H1 (cell line): ENCODE results near the gene ADNP. TPM values are rescaled to one million over a fixed set of nuclear protein-coding genes. Genes with fewer than 3 reads are reported as not detected.

ENCODE experiments used
- CTCF ChIA-PET: fragments of 300-600 bp; sonication (Branson Sonifier 250); formaldehyde crosslinking; loops from one replicate; lab custom pipeline; 2021; ENCODE audit not compliant: partially characterized antibody; lab: Charles Lee
- POLR2A ChIA-PET: fragments of 300-600 bp; sonication (Branson Sonifier 250); formaldehyde crosslinking; loops from one replicate; lab custom pipeline; 2021; ENCODE audit warnings: inconsistent platforms; ENCODE audit not compliant: partially characterized antibody; lab: Charles Lee
- DNase-seq, 2 experiments: peaks; one replicate each; pipeline versions ENCODE4 v3.0.0 to v3.0.0-alpha.2; 2010 to 2022; ENCODE audit warnings: low spot score in 2 of 2, low read depth in 1 of 2, mixed read lengths in 1 of 2
- FAIRE-seq: peaks from 2 replicates; lab custom pipeline; 2011; peaks lifted over from hg19 to GRCh38; lab: Jason Lieb, UNC
- H2AFZ ChIP-seq: 2 replicates; pipeline ENCODE4 v1.8.1; 2012; ENCODE audit warnings: low read length, inconsistent platforms
- H2AK5ac ChIP-seq: 2 replicates; pipeline ENCODE4 v1.6.1; 2013; ENCODE audit warnings: low read depth, low read length
- H2BK120ac ChIP-seq: replicated peaks from 2 replicates; pipeline ENCODE3; 2013; ENCODE audit warnings: low read depth, low read length, inconsistent platforms
- H2BK12ac ChIP-seq: 2 replicates; pipeline ENCODE4 v1.6.1; 2013; ENCODE audit warnings: low read depth, low read length
- H2BK15ac ChIP-seq: 2 replicates; pipeline ENCODE4 v1.6.1; 2013; ENCODE audit warnings: low read length
- H2BK20ac ChIP-seq: 2 replicates; pipeline ENCODE4 v1.6.1; 2013; ENCODE audit warnings: low read length
- H2BK5ac ChIP-seq: 2 replicates; pipeline ENCODE4 v1.6.1; 2013; ENCODE audit warnings: low read depth, low read length
- H3K14ac ChIP-seq: 2 replicates; pipeline ENCODE4 v1.6.1; 2013; ENCODE audit warnings: inconsistent platforms; ENCODE audit not compliant: insufficient read length
- H3K18ac ChIP-seq: 2 replicates; pipeline ENCODE4 v1.6.1; 2013; ENCODE audit warnings: low read length; ENCODE audit errors: extremely low read depth
- H3K23ac ChIP-seq: 2 replicates; pipeline ENCODE4 v1.6.1; 2013; ENCODE audit warnings: inconsistent platforms; ENCODE audit not compliant: insufficient read length
- H3K23me2 ChIP-seq: 2 replicates; pipeline ENCODE4 v1.6.1; 2013; ENCODE audit warnings: low read depth, low read length
- H3K27ac ChIP-seq: 2 replicates; pipeline ENCODE4 v1.6.1; 2011; ENCODE audit warnings: low read depth, low read length, inconsistent platforms
- H3K27me3 ChIP-seq, 4 experiments: replicated peaks in 1 of 4; 1 replicate in 1 of 4; 2 replicates in 3 of 4; pipeline versions ENCODE4 v1.6.1 to v1.8.1; 2011 to 2013; ENCODE audit warnings: low read length in 3 of 4, mild to moderate bottlenecking in 3 of 4, inconsistent platforms in 2 of 4, mixed read lengths in 2 of 4, moderate library complexity in 1 of 4; ENCODE audit not compliant: control insufficient read depth in 3 of 4, insufficient read depth in 3 of 4; ENCODE audit errors: extremely low read depth in 1 of 4
- H3K36me3 ChIP-seq, 4 experiments: 2 replicates each; pipeline versions ENCODE4 v1.6.1 to v1.8.1; 2011 to 2013; ENCODE audit warnings: mild to moderate bottlenecking in 4 of 4, low read length in 3 of 4, moderate library complexity in 2 of 4, control low read depth in 1 of 4, inconsistent platforms in 1 of 4; ENCODE audit not compliant: insufficient read depth in 4 of 4, control insufficient read depth in 2 of 4
- H3K4ac ChIP-seq: replicated peaks from 2 replicates; pipeline ENCODE3; 2013; ENCODE audit warnings: low read length, low read depth, mixed read lengths, inconsistent platforms; ENCODE audit not compliant: insufficient read length
- H3K4me1 ChIP-seq, 4 experiments: replicated peaks in 1 of 4; 1 replicate in 1 of 4; 2 replicates in 3 of 4; pipeline versions ENCODE4 v1.6.1 to v1.8.1; 2011 to 2013; ENCODE audit warnings: low read length in 3 of 4, inconsistent platforms in 2 of 4, mixed read lengths in 1 of 4; ENCODE audit not compliant: insufficient read depth in 4 of 4, control insufficient read depth in 3 of 4
- H3K4me2 ChIP-seq, 2 experiments: 2 replicates each; pipeline versions ENCODE4 v1.6.1 to v1.8.1; 2011 to 2013; ENCODE audit warnings: low read depth in 2 of 2, low read length in 2 of 2, control low read depth in 1 of 2, inconsistent platforms in 1 of 2, mild to moderate bottlenecking in 1 of 2; ENCODE audit not compliant: insufficient read depth in 1 of 2
- H3K4me3 ChIP-seq, 4 experiments: fragments of 200-600, 300-600 bp in 1 of 4; sonication (generic), shearing (Covaris generic), sonication (Bioruptor Twin) in 1 of 4; 2 replicates each; pipeline versions ENCODE4 v1.5.1 to v1.8.1; 2011 to 2016; ENCODE audit warnings: low read length in 4 of 4, low read depth in 3 of 4, control low read depth in 2 of 4, inconsistent platforms in 2 of 4, mild to moderate bottlenecking in 2 of 4, mixed read lengths in 1 of 4, moderate library complexity in 1 of 4; ENCODE audit not compliant: insufficient read depth in 2 of 4; ENCODE audit errors: extremely low read depth in 1 of 4
- H3K56ac ChIP-seq: replicated peaks from 2 replicates; pipeline ENCODE3; 2013; ENCODE audit warnings: low read depth, mild to moderate bottlenecking, mixed read lengths, low read length, inconsistent platforms; ENCODE audit not compliant: insufficient read length
- H3K79me1 ChIP-seq: 2 replicates; pipeline ENCODE4 v1.6.1; 2013; ENCODE audit warnings: low read depth, low read length, control low read depth
- H3K79me2 ChIP-seq, 2 experiments: 2 replicates each; pipeline versions ENCODE4 v1.6.1 to v1.8.1; 2012 to 2013; ENCODE audit warnings: low read length in 2 of 2, mild to moderate bottlenecking in 2 of 2, inconsistent platforms in 1 of 2; ENCODE audit not compliant: insufficient read depth in 2 of 2, control insufficient read depth in 1 of 2
- H3K9ac ChIP-seq, 4 experiments: replicated peaks in 1 of 4; 1 replicate in 1 of 4; 2 replicates in 3 of 4; pipeline versions ENCODE4 v1.6.1 to v1.8.1; 2011 to 2013; ENCODE audit warnings: low read depth in 3 of 4, low read length in 3 of 4, control low read depth in 2 of 4, mild to moderate bottlenecking in 2 of 4, moderate library complexity in 2 of 4, inconsistent platforms in 1 of 4; ENCODE audit errors: extremely low read depth in 1 of 4
- H3K9me3 ChIP-seq, 2 experiments: 2 replicates each; pipeline versions ENCODE4 v1.6.1 to v1.8.1; 2012 to 2013; ENCODE audit warnings: mild to moderate bottlenecking in 2 of 2, moderate library complexity in 2 of 2, control low read depth in 1 of 2, inconsistent platforms in 1 of 2, low read depth in 1 of 2, low read length in 1 of 2, mixed read lengths in 1 of 2; ENCODE audit not compliant: insufficient read depth in 2 of 2
- H4K20me1 ChIP-seq, 2 experiments: replicated peaks in 1 of 2; 2 replicates each; pipeline versions ENCODE3 to v1.8.1; 2011 to 2013; ENCODE audit warnings: inconsistent platforms in 2 of 2, low read length in 2 of 2, mild to moderate bottlenecking in 1 of 2; ENCODE audit not compliant: insufficient read depth in 2 of 2, control insufficient read depth in 1 of 2
- H4K5ac ChIP-seq: 2 replicates; pipeline ENCODE4 v1.6.1; 2013; ENCODE audit warnings: low read length, low read depth, mixed read lengths, inconsistent platforms; ENCODE audit not compliant: insufficient read length
- H4K8ac ChIP-seq: 2 replicates; pipeline ENCODE4 v1.8.0; 2013; ENCODE audit warnings: mild to moderate bottlenecking, moderate library complexity, low read length, inconsistent platforms; ENCODE audit not compliant: insufficient read depth; ENCODE audit errors: extremely low read depth
- H4K91ac ChIP-seq: replicated peaks from 2 replicates; pipeline ENCODE3; 2013; ENCODE audit warnings: low read length, mixed read lengths, inconsistent platforms; ENCODE audit not compliant: insufficient read length
- POLR2A ChIP-seq, 2 experiments: IDR thresholded peaks; 1 replicate in 1 of 2; 2 replicates in 1 of 2; pipeline ENCODE4 v1.6.1; 2011; ENCODE audit warnings: low read depth in 2 of 2, low read length in 2 of 2, mild to moderate bottlenecking in 2 of 2; ENCODE audit errors: control extremely low read depth in 1 of 2
- WGBS, 2 experiments: shearing (Covaris generic) in 1 of 2; methylation state at CpG; one replicate each; pipeline versions ENCODE4 v1.1.6 to v1.1.7; 2013 to 2015; ENCODE audit warnings: low lambda C conversion rate in 2 of 2, mixed read lengths in 2 of 2, inconsistent platforms in 1 of 2, low coverage in 1 of 2, missing lambda C conversion rate in 1 of 2; ENCODE audit not compliant: insufficient replicate concordance in 2 of 2, insufficient coverage in 1 of 2, insufficient read length in 1 of 2; ENCODE audit errors: extremely low coverage in 1 of 2, missing lambda C conversion rate in 1 of 2; 5-methylcytosine and 5-hydroxymethylcytosine counted together
- polyA plus RNA-seq, 7 experiments: library from polyadenylated mRNA; depleted of rRNA in 3 of 7; stranded (reverse) in 5 of 7; unstranded in 2 of 7; fragments of >200 nt in 5 of 7; fragments of 200-250 nt in 2 of 7; gene quantifications; 1 replicate in 5 of 7; 2 replicates in 1 of 7; 4 replicates in 1 of 7; pipeline versions ENCODE4 v1.2.1 to v1.2.3, GENCODE V29; 2011 to 2013; ENCODE audit warnings: missing spikeins in 2 of 7, mixed read lengths in 2 of 7
- total RNA-seq: library from RNA; stranded (reverse); fragmentation: NEBNext Ultra II Directional; extraction: Animal tissue kit (Norgen Biotek cat#: 25700); gene quantifications from 2 replicates; pipeline ENCODE4 v1.2.1, GENCODE V29; 2021
- TF ChIP-seq, protein P1 (sequence below): IDR thresholded peaks from 2 replicates; pipeline ENCODE4 v1.6.1; 2011; ENCODE audit warnings: low read depth, mild to moderate bottlenecking, low read length; ENCODE audit not compliant: insufficient read depth

ADNP gene
- total and polyA plus RNA-seq, 2 of the 8 experiments (the other 6 are each of a cell fraction or from before 2014, with no cell fraction given): 31.6 to 123 TPM

- no peak overlapping the region for H3K9ac ChIP-seq
- H3K79me2 ChIP-seq: peaks cover 0 to 28% of the 10 kb centered on the region in 2 experiments; a peak in 1 of 4 replicates
- TF ChIP-seq, protein P1, sequence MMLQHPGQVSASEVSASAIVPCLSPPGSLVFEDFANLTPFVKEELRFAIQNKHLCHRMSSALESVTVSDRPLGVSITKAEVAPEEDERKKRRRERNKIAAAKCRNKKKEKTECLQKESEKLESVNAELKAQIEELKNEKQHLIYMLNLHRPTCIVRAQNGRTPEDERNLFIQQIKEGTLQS: no peak
- TF ChIP-seq POLR2A (IDR thresholded peaks at IDR 0.05; ENCODE audit: control extremely low read depth in 1 of 2, low read depth in 2 of 2, low read length in 2 of 2): peak in 1 of 2 experiments; percentile 26; a peak in 1 of 3 replicates
- no peak overlapping the region for H2AFZ ChIP-seq
- H4K5ac ChIP-seq: no peak overlapping the region
- 87% methylated on average over 5 of the region's 5 CpGs; no CpG with 5 or more reads in 1 of the 2 experiments for WGBS, 2 experiments
- no peak overlapping the region for H3K23ac ChIP-seq
- H2BK5ac ChIP-seq: no peak overlapping the region; the same call in 1 of the 2 replicates
- H3K4me1 ChIP-seq: no peaks in the 10 kb centered on the region
- no peak overlapping the region for H4K8ac ChIP-seq
- H2BK15ac ChIP-seq: no peak overlapping the region
- no peak overlapping the region for H4K91ac ChIP-seq
- no peak overlapping the region for H3K14ac ChIP-seq
- H3K4me3 ChIP-seq: no peak overlapping the region
- FAIRE-seq (no peak), DNase-seq (no peak)
- no peak overlapping the region for H3K4ac ChIP-seq
- no peaks in the 10 kb centered on the region for H3K27me3 ChIP-seq
- no peak overlapping the region for H2BK12ac ChIP-seq
- H3K18ac ChIP-seq: no peak overlapping the region
- H2BK20ac ChIP-seq: no peak overlapping the region
- H3K4me2 ChIP-seq: no peak overlapping the region
- ChIA-PET POLR2A (interaction anchor here (0.9 to 9.7 kb wide), 6 partner anchors 8 to 18 kb away, joined by 4 to 87 read pairs (median 5); no protein-coding TSS in a partner anchor), CTCF (interaction anchor here (1.0 to 1.8 kb wide), 3 partner anchors 40 to 265 kb away, joined by 3 to 4 read pairs (median 3); no protein-coding TSS in a partner anchor)
- H3K56ac ChIP-seq: no peak overlapping the region
- H2AK5ac ChIP-seq: no peak overlapping the region
- no peak overlapping the region for H3K27ac ChIP-seq
- peaks cover 6 to 10% of the 10 kb centered on the region in 2 experiments for H4K20me1 ChIP-seq
- H3K36me3 ChIP-seq: peaks cover 28 to 68% (median 49%) of the 10 kb centered on the region in 4 experiments
- peaks cover 10% of the 10 kb centered on the region for H3K79me1 ChIP-seq
- no peaks in the 10 kb centered on the region for H3K9me3 ChIP-seq
- no peaks in the 10 kb centered on the region for H3K23me2 ChIP-seq
- no peak overlapping the region for H2BK120ac ChIP-seq
Measured at GRCh38 chr20:50891138-50891537, 40.1 kb downstream of the ADNP start.
